Activated naive CD8-positive, alpha-beta T cell (primary cell): ENCODE results near the gene HGF.

ENCODE experiments used
- H3K27ac Mint-ChIP-seq: one replicate; pipeline ENCODE4 v1.8.0; 2021; ENCODE audit warnings: mixed read lengths
- H3K27me3 Mint-ChIP-seq: one replicate; pipeline ENCODE4 v1.8.0; 2021; ENCODE audit warnings: mixed read lengths
- H3K36me3 Mint-ChIP-seq: one replicate; pipeline ENCODE4 v1.8.0; 2021; ENCODE audit warnings: mixed read lengths
- H3K4me1 Mint-ChIP-seq: one replicate; pipeline ENCODE4 v1.8.0; 2021; ENCODE audit warnings: low read depth, mixed read lengths
- H3K4me3 Mint-ChIP-seq: one replicate; pipeline ENCODE4 v1.8.0; 2021; ENCODE audit warnings: mild to moderate bottlenecking, mixed read lengths
- H3K9me3 Mint-ChIP-seq: one replicate; pipeline ENCODE4 v1.8.0; 2021; ENCODE audit warnings: low read depth, mixed read lengths

HGF gene

GRCh38 chr7:81688622-81689411 lies 81.0 kb downstream of the HGF start:
- Mint-ChIP-seq H3K9me3 (no peaks in the 10 kb centered on the region), H3K4me1 (no peaks in the 10 kb centered on the region)

GRCh38 chr7:81687062-81687461 lies 82.8 kb downstream of the HGF start:
- no peak overlapping the region for H3K27ac Mint-ChIP-seq

More at GRCh38 chr7:81688622-81689411, 81.0 kb downstream of the HGF start:
- H3K27ac Mint-ChIP-seq = no peak overlapping the region
- no peaks in the 10 kb centered on the region for H3K27me3 Mint-ChIP-seq
- H3K36me3 Mint-ChIP-seq = no peaks in the 10 kb centered on the region
- no peak overlapping the region for H3K4me3 Mint-ChIP-seq

GRCh38 chr7:81685270-81685868 lies 84.5 kb downstream of the HGF start:
- no peaks in the 10 kb centered on the region for H3K4me1 Mint-ChIP-seq
- H3K9me3 Mint-ChIP-seq = no peaks in the 10 kb centered on the region
- H3K4me3 Mint-ChIP-seq = no peak overlapping the region
- no peaks in the 10 kb centered on the region for H3K36me3 Mint-ChIP-seq
- H3K27me3 Mint-ChIP-seq = no peaks in the 10 kb centered on the region
- no peak overlapping the region for H3K27ac Mint-ChIP-seq

More at GRCh38 chr7:81687062-81687461, 82.8 kb downstream of the HGF start:
- Mint-ChIP-seq H3K4me1 (no peaks in the 10 kb centered on the region), H3K36me3 (no peaks in the 10 kb centered on the region), H3K9me3 (no peaks in the 10 kb centered on the region), H3K27me3 (no peaks in the 10 kb centered on the region), H3K4me3 (no peak overlapping the region)

- Mint-ChIP-seq H3K36me3 (no peaks in the 10 kb centered on the region), H3K27ac (no peak overlapping the region), H3K4me1 (no peaks in the 10 kb centered on the region), H3K27me3 (no peaks in the 10 kb centered on the region), H3K4me3 (no peak overlapping the region), H3K9me3 (no peaks in the 10 kb centered on the region)
Observed at GRCh38 chr7:81684514-81685269, 85.2 kb downstream of the HGF start.

- H3K4me3 Mint-ChIP-seq = no peak overlapping the region
- H3K4me1 Mint-ChIP-seq = no peaks in the 10 kb centered on the region
- no peaks in the 10 kb centered on the region for H3K9me3 Mint-ChIP-seq
- H3K27me3 Mint-ChIP-seq = no peaks in the 10 kb centered on the region
- no peaks in the 10 kb centered on the region for H3K36me3 Mint-ChIP-seq
- no peak overlapping the region for H3K27ac Mint-ChIP-seq
Observed at GRCh38 chr7:81684033-81684432, 85.8 kb downstream of the HGF start.

- Mint-ChIP-seq H3K4me1 (no peaks in the 10 kb centered on the region), H3K27me3 (no peaks in the 10 kb centered on the region), H3K4me3 (no peak overlapping the region)
Observed at GRCh38 chr7:81682873-81683272, 87.0 kb downstream of the HGF start.

GRCh38 chr7:81680120-81680519 lies 89.7 kb downstream of the HGF start:
- no peak overlapping the region for H3K27ac Mint-ChIP-seq
- H3K4me3 Mint-ChIP-seq = no peak overlapping the region
- H3K4me1 Mint-ChIP-seq = no peaks in the 10 kb centered on the region
- no peaks in the 10 kb centered on the region for H3K36me3 Mint-ChIP-seq
- peaks cover 3% of the 10 kb centered on the region for H3K9me3 Mint-ChIP-seq
- H3K27me3 Mint-ChIP-seq = no peaks in the 10 kb centered on the region

More at GRCh38 chr7:81682873-81683272, 87.0 kb downstream of the HGF start:
- Mint-ChIP-seq H3K27ac (no peak overlapping the region), H3K9me3 (peaks cover 3% of the 10 kb centered on the region), H3K36me3 (no peaks in the 10 kb centered on the region)

- Mint-ChIP-seq H3K4me3 (no peak overlapping the region), H3K36me3 (no peaks in the 10 kb centered on the region), H3K27me3 (no peaks in the 10 kb centered on the region), H3K9me3 (peaks cover 3% of the 10 kb centered on the region), H3K4me1 (no peaks in the 10 kb centered on the region), H3K27ac (no peak overlapping the region)
Observed at GRCh38 chr7:81676813-81677212, 93.0 kb downstream of the HGF start.

- peaks cover 3% of the 10 kb centered on the region for H3K9me3 Mint-ChIP-seq
- H3K27me3 Mint-ChIP-seq = no peaks in the 10 kb centered on the region
- H3K27ac Mint-ChIP-seq = no peak overlapping the region
- no peaks in the 10 kb centered on the region for H3K36me3 Mint-ChIP-seq
- no peaks in the 10 kb centered on the region for H3K4me1 Mint-ChIP-seq
- H3K4me3 Mint-ChIP-seq = no peak overlapping the region
Observed at GRCh38 chr7:81676105-81676811, 93.6 kb downstream of the HGF start.

GRCh38 chr7:81674431-81674830 lies 95.4 kb downstream of the HGF start:
- Mint-ChIP-seq H3K4me3 (no peak overlapping the region), H3K36me3 (no peaks in the 10 kb centered on the region), H3K27ac (no peak overlapping the region), H3K4me1 (no peaks in the 10 kb centered on the region), H3K9me3 (peaks cover 3% of the 10 kb centered on the region), H3K27me3 (no peaks in the 10 kb centered on the region)

GRCh38 chr7:81672872-81673271 lies 97.0 kb downstream of the HGF start:
- H3K27ac Mint-ChIP-seq = no peak overlapping the region
- no peaks in the 10 kb centered on the region for H3K27me3 Mint-ChIP-seq
- no peaks in the 10 kb centered on the region for H3K36me3 Mint-ChIP-seq
- no peaks in the 10 kb centered on the region for H3K4me1 Mint-ChIP-seq
- H3K9me3 Mint-ChIP-seq = no peaks in the 10 kb centered on the region
- no peak overlapping the region for H3K4me3 Mint-ChIP-seq

GRCh38 chr7:81669476-81670105 lies 100.3 kb downstream of the HGF start:
- no peak overlapping the region for H3K27ac Mint-ChIP-seq
- no peaks in the 10 kb centered on the region for H3K36me3 Mint-ChIP-seq
- H3K9me3 Mint-ChIP-seq = no peaks in the 10 kb centered on the region

GRCh38 chr7:81666209-81666608 lies 103.6 kb downstream of the HGF start:
- Mint-ChIP-seq H3K9me3 (no peaks in the 10 kb centered on the region), H3K4me3 (no peak overlapping the region), H3K36me3 (no peaks in the 10 kb centered on the region), H3K27ac (no peak overlapping the region), H3K4me1 (no peaks in the 10 kb centered on the region), H3K27me3 (no peaks in the 10 kb centered on the region)

More at GRCh38 chr7:81669476-81670105, 100.3 kb downstream of the HGF start:
- H3K4me1 Mint-ChIP-seq = no peaks in the 10 kb centered on the region
- H3K27me3 Mint-ChIP-seq = no peaks in the 10 kb centered on the region
- H3K4me3 Mint-ChIP-seq = no peak overlapping the region

GRCh38 chr7:81665236-81665635 lies 104.6 kb downstream of the HGF start:
- Mint-ChIP-seq H3K9me3 (peaks cover 6% of the 10 kb centered on the region), H3K27ac (no peak overlapping the region), H3K4me1 (no peaks in the 10 kb centered on the region), H3K27me3 (no peaks in the 10 kb centered on the region), H3K36me3 (no peaks in the 10 kb centered on the region), H3K4me3 (no peak overlapping the region)
